ENCODE results near the gene ARFGAP2.
"Not testable (repeated sequence)": the region's sequence is repeated elsewhere in the genome, so short reads cannot be mapped to it uniquely, and the experiment has no call there.

Gene ARFGAP2

GRCh38 chr11:47176328-47177228, at the start of gene ARFGAP2:
Gene ARFGAP2 (minus strand): TSS chr11:47176879. CDS start chr11:47176853, 26 bp downstream.
- DNase-seq: peak; percentile 48 to 98 (median 94)

GRCh38 chr11:47225552-47226400, 49.1 kb upstream of the ARFGAP2 start:
- no peak for DNase-seq

GRCh38 chr11:47222696-47223095, 46.0 kb upstream of the ARFGAP2 start:
- no peak for DNase-seq

- DNase-seq: no peak
These were observed 43.7 kb upstream of the ARFGAP2 start for GRCh38 chr11:47220401-47220821.

GRCh38 chr11:47216121-47216798, 39.6 kb upstream of the ARFGAP2 start:
- peak in 7 of 56 donors; percentile 2 to 61 (median 6) for DNase-seq

- DNase-seq: peak in 1 of 56 donors; percentile 15
These were observed 38.8 kb upstream of the ARFGAP2 start for GRCh38 chr11:47215366-47215910.

- DNase-seq: peak; percentile 49 to 96 (median 88)
These were observed 37.4 kb upstream of the ARFGAP2 start for GRCh38 chr11:47213950-47214565.

GRCh38 chr11:47212938-47213337, 36.3 kb upstream of the ARFGAP2 start:
- DNase-seq: no peak

- no peak for DNase-seq
These were observed 31.9 kb upstream of the ARFGAP2 start for GRCh38 chr11:47208628-47209027.

- DNase-seq: not testable (repeated sequence)
These were observed 31.4 kb upstream of the ARFGAP2 start for GRCh38 chr11:47208008-47208552.

- DNase-seq: no peak
These were observed 30.8 kb upstream of the ARFGAP2 start for GRCh38 chr11:47207459-47207858.

- DNase-seq: not testable (repeated sequence)
These were observed 29.9 kb upstream of the ARFGAP2 start for GRCh38 chr11:47206577-47206976.

- DNase-seq: no peak
These were observed 27.9 kb upstream of the ARFGAP2 start for GRCh38 chr11:47204637-47204989.

- no peak for DNase-seq
These were observed 25.9 kb upstream of the ARFGAP2 start for GRCh38 chr11:47202576-47202975.

- DNase-seq: no peak
These were observed 24.3 kb upstream of the ARFGAP2 start for GRCh38 chr11:47201015-47201414.

GRCh38 chr11:47198161-47198560, 21.5 kb upstream of the ARFGAP2 start:
- DNase-seq: not testable (repeated sequence)

GRCh38 chr11:47192111-47192510, 15.4 kb upstream of the ARFGAP2 start:
- DNase-seq: no peak

GRCh38 chr11:47191137-47191536, 14.5 kb upstream of the ARFGAP2 start:
- not testable (repeated sequence) for DNase-seq

GRCh38 chr11:47189100-47189834, 12.6 kb upstream of the ARFGAP2 start:
- no peak for DNase-seq

- no peak for DNase-seq
These were observed 11.6 kb upstream of the ARFGAP2 start for GRCh38 chr11:47188259-47188658.

Measured in nucleus accumbens (tissue), 56 donors.